PC-9 (cell line): ENCODE results near the gene FGF14. TPM values are rescaled to one million over a fixed set of nuclear protein-coding genes. Genes with fewer than 3 reads are reported as not detected.

Source experiments
- BruUV-seq: library from RNA; stranded (reverse); fragments of 400-500 nt; replicated peaks from 2 replicates; lab custom pipeline; 2021; lab: Mats Ljungman, UMichigan
- CTCF ChIA-PET: fragments of 300-600 bp; sonication (Branson Sonifier 250); formaldehyde crosslinking; loops from one replicate; lab custom pipeline; 2022; ENCODE audit warnings: antibody characterized with exemption; lab: Charles Lee
- POLR2A ChIA-PET: fragments of 300-600 bp; sonication (Branson Sonifier 250); formaldehyde crosslinking; loops from one replicate; lab custom pipeline; 2022; ENCODE audit warnings: antibody characterized with exemption; ENCODE audit not compliant: unreplicated experiment; lab: Charles Lee
- DNase-seq, 2 experiments: peaks; one replicate each; pipeline versions ENCODE4 v3.0.0 to v3.0.0-alpha.2; 2015 to 2022; ENCODE audit warnings: mixed read lengths in 1 of 2
- H2AFZ ChIP-seq: fragments of 200-600 bp; sonication (generic); 2 replicates; pipeline ENCODE4 v1.8.1; 2017; ENCODE audit warnings: antibody characterized with exemption
- H3F3A ChIP-seq: fragments of 200-600 bp; sonication (generic); 2 replicates; pipeline ENCODE4 v1.8.1; 2017; ENCODE audit warnings: antibody characterized with exemption, mild to moderate bottlenecking, low read depth; ENCODE audit not compliant: insufficient read depth
- H3K27ac ChIP-seq: fragments of 200-600 bp; sonication (generic); 2 replicates; pipeline ENCODE4 v1.6.1; 2016; ENCODE audit warnings: mixed run types
- H3K27me3 ChIP-seq: fragments of 200-600 bp; sonication (generic); 2 replicates; pipeline ENCODE4 v1.6.1; 2016; ENCODE audit warnings: low read depth, mixed run types; ENCODE audit not compliant: insufficient read depth
- H3K36me3 ChIP-seq: fragments of 200-600 bp; sonication (generic); 2 replicates; pipeline ENCODE4 v1.6.1; 2016; ENCODE audit warnings: low read depth, mixed run types
- H3K4me1 ChIP-seq: fragments of 200-600 bp; sonication (generic); replicated peaks from 2 replicates; pipeline ENCODE4 v1.6.1; 2016; ENCODE audit warnings: mixed run types; ENCODE audit not compliant: insufficient read depth
- H3K4me2 ChIP-seq: fragments of 200-600 bp; sonication (generic); 2 replicates; pipeline ENCODE4 v1.6.1; 2017; ENCODE audit warnings: mixed run types
- H3K4me3 ChIP-seq: fragments of 200-600 bp; sonication (generic); 2 replicates; pipeline ENCODE4 v1.6.1; 2016; ENCODE audit warnings: mixed run types
- H3K79me2 ChIP-seq: fragments of 200-600 bp; sonication (generic); 2 replicates; pipeline ENCODE4 v1.6.1; 2017; ENCODE audit warnings: low read depth, mixed run types
- H3K9me2 ChIP-seq: fragments of 200-600 bp; sonication (generic); 2 replicates; pipeline ENCODE4 v1.8.1; 2017; ENCODE audit warnings: mild to moderate bottlenecking; ENCODE audit not compliant: insufficient read depth
- H3K9me3 ChIP-seq: fragments of 200-600 bp; sonication (generic); 2 replicates; pipeline ENCODE4 v1.8.1; 2016; ENCODE audit warnings: low read depth; ENCODE audit not compliant: insufficient read depth
- H4K20me1 ChIP-seq: fragments of 200-600 bp; sonication (generic); 2 replicates; pipeline ENCODE4 v1.8.1; 2017; ENCODE audit not compliant: insufficient read depth
- EZH2 ChIP-seq: fragments of 200-600 bp; sonication (generic); IDR thresholded peaks from 2 replicates; pipeline ENCODE4 v1.8.0; 2017; ENCODE audit warnings: antibody characterized with exemption, low read depth
- intact Hi-C: fragments of 100-400 bp; cut with micrococcal nuclease; formaldehyde crosslinking; loops from one replicate; pipeline ENCODE4 v1.10.0; 2022; ENCODE audit not compliant: unreplicated experiment
- total RNA-seq: library from RNA; stranded (reverse); gene quantifications from 2 replicates; pipeline ENCODE4 v1.2.3, GENCODE V29; 2021
- TF ChIP-seq, protein P1 (sequence below): fragments of 200-600 bp; sonication (generic); conservative IDR thresholded peaks from 2 replicates; pipeline ENCODE4 v1.6.1; 2017; ENCODE audit warnings: mixed run types, antibody characterized with exemption, mild to moderate bottlenecking, moderate library complexity

Gene FGF14
- total RNA-seq, 1 experiment from 2014 or later, result not detected

DNA sequence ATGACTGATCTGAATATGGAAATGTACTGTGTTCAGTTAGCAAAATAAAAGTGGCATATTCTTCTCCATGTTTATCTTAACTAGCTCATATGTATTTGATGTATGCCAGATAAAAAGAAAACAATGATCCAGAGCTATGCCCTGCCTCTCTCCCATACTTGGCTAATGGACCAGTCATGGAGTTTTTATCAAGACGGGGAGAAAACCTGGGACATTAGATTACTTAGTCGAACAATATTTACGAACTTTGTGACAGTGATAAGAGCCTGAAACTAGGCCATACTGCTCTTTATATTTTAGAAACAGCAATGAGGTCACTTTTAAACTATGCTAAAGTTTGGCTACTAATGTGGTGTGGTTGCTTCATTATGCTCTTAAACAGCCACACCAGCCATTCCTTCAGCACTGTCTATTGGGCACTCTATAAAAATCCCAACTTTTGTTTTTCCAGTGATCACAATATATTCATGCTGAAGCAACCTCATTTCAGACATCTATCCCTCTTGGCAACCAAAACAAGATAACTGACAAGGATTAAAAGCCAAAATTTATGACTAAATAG lies 265.0 kb downstream of the FGF14 start:
- H2AFZ ChIP-seq, result no peak overlapping the region
- no peak overlapping the region for H3K27ac ChIP-seq
- peaks cover 38% of the 10 kb centered on the region for H3K27me3 ChIP-seq
- H3K79me2 ChIP-seq, result no peaks in the 10 kb centered on the region
- BruUV-seq, result no TSS peak
- TF ChIP-seq, protein P1, sequence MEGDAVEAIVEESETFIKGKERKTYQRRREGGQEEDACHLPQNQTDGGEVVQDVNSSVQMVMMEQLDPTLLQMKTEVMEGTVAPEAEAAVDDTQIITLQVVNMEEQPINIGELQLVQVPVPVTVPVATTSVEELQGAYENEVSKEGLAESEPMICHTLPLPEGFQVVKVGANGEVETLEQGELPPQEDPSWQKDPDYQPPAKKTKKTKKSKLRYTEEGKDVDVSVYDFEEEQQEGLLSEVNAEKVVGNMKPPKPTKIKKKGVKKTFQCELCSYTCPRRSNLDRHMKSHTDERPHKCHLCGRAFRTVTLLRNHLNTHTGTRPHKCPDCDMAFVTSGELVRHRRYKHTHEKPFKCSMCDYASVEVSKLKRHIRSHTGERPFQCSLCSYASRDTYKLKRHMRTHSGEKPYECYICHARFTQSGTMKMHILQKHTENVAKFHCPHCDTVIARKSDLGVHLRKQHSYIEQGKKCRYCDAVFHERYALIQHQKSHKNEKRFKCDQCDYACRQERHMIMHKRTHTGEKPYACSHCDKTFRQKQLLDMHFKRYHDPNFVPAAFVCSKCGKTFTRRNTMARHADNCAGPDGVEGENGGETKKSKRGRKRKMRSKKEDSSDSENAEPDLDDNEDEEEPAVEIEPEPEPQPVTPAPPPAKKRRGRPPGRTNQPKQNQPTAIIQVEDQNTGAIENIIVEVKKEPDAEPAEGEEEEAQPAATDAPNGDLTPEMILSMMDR, result no peak
- TF ChIP-seq EZH2, result no peak
- no peak for DNase-seq
- H4K20me1 ChIP-seq, result no peaks in the 10 kb centered on the region
- no peak overlapping the region for H3K4me3 ChIP-seq
- H3K36me3 ChIP-seq, result no peaks in the 10 kb centered on the region
- no peaks in the 10 kb centered on the region for H3K4me1 ChIP-seq
- intact Hi-C loops, result no loop called here
- no peaks in the 10 kb centered on the region for H3K9me3 ChIP-seq
- H3K4me2 ChIP-seq, result no peak overlapping the region
- ChIA-PET POLR2A (no interaction called here), CTCF (no interaction called here)
- H3K9me2 ChIP-seq, result no peaks in the 10 kb centered on the region; the same call in 1 of the 2 replicates
- H3F3A ChIP-seq, result no peaks in the 10 kb centered on the region

DNA sequence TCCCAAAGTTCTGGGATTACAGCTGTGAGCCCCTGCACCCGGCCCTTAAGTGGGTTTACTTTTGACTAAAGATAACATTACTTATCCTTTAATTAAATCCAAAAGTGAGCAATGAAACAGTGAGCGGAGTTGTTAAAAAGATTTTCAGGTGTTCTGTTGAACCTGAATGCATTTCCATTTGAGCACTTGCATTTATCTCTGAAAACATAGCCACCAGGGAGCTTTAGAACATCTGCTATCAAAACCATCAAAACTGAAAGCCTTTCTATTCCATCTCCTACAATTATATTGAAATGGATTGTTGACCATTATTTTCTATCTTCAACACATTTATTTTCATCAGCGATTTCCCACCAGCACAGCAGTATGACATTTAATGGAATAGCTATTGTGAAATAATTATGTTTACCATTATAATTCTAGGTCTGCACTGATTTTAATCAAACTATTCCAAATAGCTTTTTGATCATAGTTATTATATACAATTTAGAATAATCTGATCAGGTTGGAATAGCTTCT lies 269.0 kb downstream of the FGF14 start:
- Histone ChIP-seq H3K9me2 (no peaks in the 10 kb centered on the region; the same call in 1 of the 2 replicates), H2AFZ (no peak overlapping the region), H3K4me3 (no peak overlapping the region), H3K4me1 (no peaks in the 10 kb centered on the region), H3F3A (no peaks in the 10 kb centered on the region), H3K79me2 (no peaks in the 10 kb centered on the region), H3K27ac (no peak overlapping the region), H4K20me1 (no peaks in the 10 kb centered on the region), H3K36me3 (no peaks in the 10 kb centered on the region), H3K27me3 (peaks cover 63% of the 10 kb centered on the region), H3K9me3 (no peaks in the 10 kb centered on the region), H3K4me2 (no peak overlapping the region)
- ChIA-PET CTCF (no interaction called here), POLR2A (no interaction called here)
- DNase-seq, result no peak
- intact Hi-C loops, result no loop called here
- TF ChIP-seq, protein P1, result no peak
- TF ChIP-seq EZH2, result no peak
- no TSS peak for BruUV-seq

DNA sequence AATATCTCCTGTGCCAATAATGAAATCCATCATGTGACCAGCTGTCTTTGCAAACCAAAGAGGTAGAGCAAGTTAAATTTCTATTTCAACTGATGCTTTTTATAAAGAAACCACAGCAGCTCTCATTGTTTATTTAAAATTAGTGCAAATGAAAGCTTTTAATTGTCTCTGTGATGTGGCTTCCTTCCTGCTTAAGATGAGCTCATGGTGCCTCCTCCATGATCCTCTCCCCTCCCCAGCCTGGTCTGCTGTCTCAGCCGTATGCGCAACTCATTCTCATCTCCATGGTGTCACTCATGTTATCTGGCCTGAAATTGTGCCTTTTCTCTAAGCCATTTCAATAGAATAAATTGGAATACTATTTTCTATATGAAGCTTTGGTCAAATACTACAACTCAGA lies 270.6 kb downstream of the FGF14 start:
- ChIA-PET POLR2A (no interaction called here), CTCF (interaction anchor here (0.5 kb wide), 1 partner anchor 335 kb away, joined by 5 read pairs; no protein-coding TSS in a partner anchor)
- TF ChIP-seq, protein P1, result no peak
- no peak for TF ChIP-seq EZH2
- H4K20me1 ChIP-seq, result no peaks in the 10 kb centered on the region
- no peak overlapping the region for H3K4me3 ChIP-seq
- H3K36me3 ChIP-seq, result no peaks in the 10 kb centered on the region
- intact Hi-C loops, result no loop called here
- no peak overlapping the region for H3K27ac ChIP-seq
- BruUV-seq, result no TSS peak
- no peak for DNase-seq
- no peaks in the 10 kb centered on the region for H3K4me1 ChIP-seq
- no peaks in the 10 kb centered on the region for H3F3A ChIP-seq
- H3K27me3 ChIP-seq, result peaks cover 63% of the 10 kb centered on the region
- H2AFZ ChIP-seq, result no peak overlapping the region
- H3K79me2 ChIP-seq, result no peaks in the 10 kb centered on the region
- H3K9me2 ChIP-seq, result no peaks in the 10 kb centered on the region; the same call in 1 of the 2 replicates
- no peaks in the 10 kb centered on the region for H3K9me3 ChIP-seq
- no peak overlapping the region for H3K4me2 ChIP-seq
